Measurements from ENCODE around the gene TPM3. TPM values are rescaled to one million over a fixed set of nuclear protein-coding genes. Genes with fewer than 3 reads are reported as not detected.
A peak's percentile ranks its signal among the peaks of the same experiment; 100 is the strongest.
"Not testable (repeated sequence)": the region's sequence is repeated elsewhere in the genome, so short reads cannot be mapped to it uniquely, and the experiment has no call there.

The TPM3 gene
- total RNA-seq, 1 donor from 2014 or later: 390 TPM

GRCh38 chr1:154170547-154171222 lies 21.2 kb downstream of the TPM3 start:
- no peak for DNase-seq (ENCODE audit: low read depth in 2 of 2)

- DNase-seq (ENCODE audit: low read depth in 2 of 2): no peak
Observed at GRCh38 chr1:154167461-154167860, 24.4 kb downstream of the TPM3 start.

- no peak for DNase-seq (ENCODE audit: low read depth in 2 of 2)
Observed at GRCh38 chr1:154166207-154166606, 25.7 kb downstream of the TPM3 start.

- no peak for DNase-seq (ENCODE audit: low read depth in 2 of 2)
Observed at GRCh38 chr1:154159554-154159953, 32.3 kb downstream of the TPM3 start.

- no peak for DNase-seq (ENCODE audit: low read depth in 2 of 2)
Observed at GRCh38 chr1:154158307-154159125, 33.4 kb downstream of the TPM3 start.

GRCh38 chr1:154157520-154158306 lies 34.2 kb downstream of the TPM3 start:
- DNase-seq (ENCODE audit: low read depth in 2 of 2): no peak

GRCh38 chr1:154155251-154155650 lies 36.6 kb downstream of the TPM3 start:
- DNase-seq (ENCODE audit: low read depth in 2 of 2): peak; percentile 89 to 94

- DNase-seq (ENCODE audit: low read depth in 2 of 2): peak; percentile 41 to 89
Observed at GRCh38 chr1:154154534-154155191, 37.2 kb downstream of the TPM3 start, which contains the start of gene NUP210L. Gene NUP210L, minus strand, starts transcription at chr1:154155073.

- DNase-seq (ENCODE audit: low read depth in 2 of 2): no peak
Observed at GRCh38 chr1:154154053-154154452, 37.8 kb downstream of the TPM3 start.

- DNase-seq (ENCODE audit: low read depth in 2 of 2): peak in 1 of 2 donors; percentile 37
Observed at GRCh38 chr1:154151311-154151710, 40.6 kb downstream of the TPM3 start.

GRCh38 chr1:154148807-154149206 lies 43.1 kb downstream of the TPM3 start:
- peak in 1 of 2 donors; percentile 35 for DNase-seq (ENCODE audit: low read depth in 2 of 2)

- DNase-seq (ENCODE audit: low read depth in 2 of 2): not testable (repeated sequence)
Observed at GRCh38 chr1:154147505-154147904, 44.4 kb downstream of the TPM3 start.

GRCh38 chr1:154145986-154146385 lies 45.9 kb downstream of the TPM3 start:
- no peak for DNase-seq (ENCODE audit: low read depth in 2 of 2)

GRCh38 chr1:154142358-154142757 lies 49.5 kb downstream of the TPM3 start:
- DNase-seq (ENCODE audit: low read depth in 2 of 2): no peak

- DNase-seq (ENCODE audit: low read depth in 2 of 2): peak; percentile 51 to 74
Observed at GRCh38 chr1:154141240-154141639, 50.7 kb downstream of the TPM3 start.

GRCh38 chr1:154137888-154138287 lies 54.0 kb downstream of the TPM3 start:
- no peak for DNase-seq (ENCODE audit: low read depth in 2 of 2)

GRCh38 chr1:154133256-154133655 lies 58.6 kb downstream of the TPM3 start:
- DNase-seq (ENCODE audit: low read depth in 2 of 2): no peak

- no peak for DNase-seq (ENCODE audit: low read depth in 2 of 2)
Observed at GRCh38 chr1:154129391-154129970, 62.4 kb downstream of the TPM3 start.

- not testable (repeated sequence) for DNase-seq (ENCODE audit: low read depth in 2 of 2)
Observed at GRCh38 chr1:154123205-154123604, 68.7 kb downstream of the TPM3 start.

GRCh38 chr1:154117642-154118041 lies 74.3 kb downstream of the TPM3 start:
- no peak for DNase-seq (ENCODE audit: low read depth in 2 of 2)

- DNase-seq (ENCODE audit: low read depth in 2 of 2): no peak
Observed at GRCh38 chr1:154115180-154115579, 76.7 kb downstream of the TPM3 start.

All from dermis microvascular lymphatic vessel endothelial cell (primary cell).